H9 (cell line): ENCODE measurements around the gene DNLZ. TPM values are rescaled to one million over a fixed set of nuclear protein-coding genes. Genes with fewer than 3 reads are reported as not detected.

Source experiments
- DNase-seq: peaks from one replicate; pipeline ENCODE4 v3.0.0-alpha.2; 2017
- H2AFZ ChIP-seq: one replicate; pipeline ENCODE4 v1.6.1; 2013; ENCODE audit warnings: mild to moderate bottlenecking, low read length, control low read depth, moderate library complexity
- H2AK5ac ChIP-seq: 2 replicates; pipeline ENCODE4 v1.6.1; 2013; ENCODE audit warnings: low read length, control low read depth, mixed read lengths; ENCODE audit not compliant: insufficient read length
- H2BK120ac ChIP-seq: one replicate; pipeline ENCODE4 v1.6.1; 2013; ENCODE audit warnings: low read depth, mild to moderate bottlenecking, low read length, control low read depth, inconsistent platforms; ENCODE audit not compliant: poor library complexity, severe bottlenecking
- H2BK12ac ChIP-seq: 2 replicates; pipeline ENCODE4 v1.6.1; 2013; ENCODE audit warnings: low read length, control low read depth, mixed read lengths, low read depth; ENCODE audit not compliant: insufficient read length
- H2BK15ac ChIP-seq: 2 replicates; pipeline ENCODE4 v1.6.1; 2013; ENCODE audit warnings: low read depth, low read length, control low read depth
- H2BK20ac ChIP-seq: one replicate; pipeline ENCODE4 v1.6.1; 2013; ENCODE audit warnings: low read depth, mild to moderate bottlenecking, low read length, control low read depth, inconsistent platforms; ENCODE audit not compliant: poor library complexity, severe bottlenecking
- H2BK5ac ChIP-seq: 2 replicates; pipeline ENCODE4 v1.6.1; 2013; ENCODE audit warnings: low read length, control low read depth, mixed read lengths; ENCODE audit not compliant: insufficient read length
- H3K14ac ChIP-seq: 2 replicates; pipeline ENCODE4 v1.6.1; 2013; ENCODE audit warnings: low read length, control low read depth; ENCODE audit not compliant: insufficient read depth
- H3K18ac ChIP-seq: 2 replicates; pipeline ENCODE4 v1.6.1; 2013; ENCODE audit warnings: low read depth, mild to moderate bottlenecking, mixed read lengths, low read length, control low read depth; ENCODE audit not compliant: insufficient read length
- H3K23ac ChIP-seq: 2 replicates; pipeline ENCODE4 v1.6.1; 2013; ENCODE audit warnings: low read length, control low read depth, mixed read lengths, low read depth; ENCODE audit not compliant: insufficient read length
- H3K23me2 ChIP-seq: 2 replicates; pipeline ENCODE4 v1.6.1; 2013; ENCODE audit warnings: low read depth, mild to moderate bottlenecking, mixed read lengths, low read length, control low read depth; ENCODE audit not compliant: insufficient read length, poor library complexity, severe bottlenecking
- H3K27ac ChIP-seq: 2 replicates; pipeline ENCODE4 v1.5.1; 2013; ENCODE audit warnings: low read length, control low read depth, mixed read lengths, low read depth; ENCODE audit not compliant: insufficient read length
- H3K27me3 ChIP-seq: 2 replicates; pipeline ENCODE4 v1.6.1; 2013; ENCODE audit warnings: low read length, control low read depth, inconsistent platforms; ENCODE audit not compliant: insufficient read depth
- H3K4ac ChIP-seq: 2 replicates; pipeline ENCODE4 v1.6.1; 2013; ENCODE audit warnings: low read depth, mild to moderate bottlenecking, control low read depth, inconsistent platforms, low read length, moderate library complexity
- H3K4me1 ChIP-seq: 2 replicates; pipeline ENCODE4 v1.6.1; 2013; ENCODE audit warnings: low read length, control low read depth, inconsistent platforms; ENCODE audit not compliant: insufficient read depth
- H3K4me2 ChIP-seq: 2 replicates; pipeline ENCODE4 v1.6.1; 2013; ENCODE audit warnings: low read length, control low read depth, mixed read lengths; ENCODE audit not compliant: insufficient read length, insufficient read depth
- H3K56ac ChIP-seq: 2 replicates; pipeline ENCODE4 v1.6.1; 2013; ENCODE audit warnings: low read depth, mild to moderate bottlenecking, mixed read lengths, low read length, control low read depth; ENCODE audit not compliant: insufficient read length
- H3K79me1 ChIP-seq: 2 replicates; pipeline ENCODE4 v1.6.1; 2013; ENCODE audit warnings: low read depth, mild to moderate bottlenecking, moderate library complexity, low read length, control low read depth, inconsistent platforms; ENCODE audit not compliant: insufficient read depth, poor library complexity, severe bottlenecking
- H3K79me2 ChIP-seq: 2 replicates; pipeline ENCODE4 v1.6.1; 2013; ENCODE audit warnings: low read length, control low read depth, inconsistent platforms; ENCODE audit not compliant: insufficient read depth
- H3K9ac ChIP-seq: 2 replicates; pipeline ENCODE4 v1.6.1; 2013; ENCODE audit warnings: low read length, control low read depth, mixed read lengths; ENCODE audit not compliant: insufficient read length; ENCODE audit errors: extremely low read depth
- H3K9me3 ChIP-seq: one replicate; pipeline ENCODE4 v1.6.1; 2013; ENCODE audit warnings: low read depth, low read length, inconsistent platforms; ENCODE audit not compliant: control insufficient read depth
- H3T11ph ChIP-seq: one replicate; pipeline ENCODE4 v1.6.1; 2013; ENCODE audit warnings: mild to moderate bottlenecking, low read length, control low read depth, inconsistent platforms
- H4K20me1 ChIP-seq: one replicate; pipeline ENCODE4 v1.6.1; 2013; ENCODE audit not compliant: control insufficient read depth, insufficient read length, insufficient read depth
- H4K5ac ChIP-seq: 2 replicates; pipeline ENCODE4 v1.6.1; 2013; ENCODE audit warnings: low read depth, mild to moderate bottlenecking, mixed read lengths, low read length, control low read depth; ENCODE audit not compliant: insufficient read length
- H4K8ac ChIP-seq: replicated peaks from 2 replicates; pipeline ENCODE4 v1.6.1; 2013; ENCODE audit warnings: low read length, control low read depth, mixed read lengths, low read depth; ENCODE audit not compliant: insufficient read length
- H4K91ac ChIP-seq: 2 replicates; pipeline ENCODE4 v1.6.1; 2013; ENCODE audit warnings: low read depth, mild to moderate bottlenecking, moderate library complexity, mixed read lengths, low read length, control low read depth; ENCODE audit not compliant: insufficient read length
- H3K27ac Mint-ChIP-seq, 3 experiments: 2 replicates in 2 of 3; 3 replicates in 1 of 3; pipeline ENCODE4 v1.8.0; 2020 to 2021; ENCODE audit warnings: mixed read lengths in 3 of 3, mild to moderate bottlenecking in 1 of 3, moderate library complexity in 1 of 3
- H3K27me3 Mint-ChIP-seq: 2 replicates; pipeline ENCODE4 v1.8.0; 2021; ENCODE audit warnings: low read depth, mild to moderate bottlenecking, moderate library complexity, mixed read lengths
- H3K36me3 Mint-ChIP-seq, 3 experiments: 2 replicates in 2 of 3; 3 replicates in 1 of 3; pipeline ENCODE4 v1.8.0; 2020 to 2021; ENCODE audit warnings: low read depth in 3 of 3, mixed read lengths in 3 of 3; ENCODE audit not compliant: insufficient read depth in 1 of 3
- H3K4me1 Mint-ChIP-seq, 2 experiments: 2 replicates each; pipeline ENCODE4 v1.8.0; 2020; ENCODE audit warnings: mixed read lengths in 2 of 2
- H3K4me3 Mint-ChIP-seq, 2 experiments: 2 replicates in 1 of 2; 3 replicates in 1 of 2; pipeline ENCODE4 v1.8.0; 2020 to 2021; ENCODE audit warnings: mild to moderate bottlenecking in 2 of 2, mixed read lengths in 2 of 2, moderate library complexity in 1 of 2
- H3K9me3 Mint-ChIP-seq, 2 experiments: 2 replicates in 1 of 2; 3 replicates in 1 of 2; pipeline ENCODE4 v1.8.0; 2020; ENCODE audit warnings: mild to moderate bottlenecking in 2 of 2, mixed read lengths in 2 of 2, moderate library complexity in 1 of 2
- WGBS: extraction: QIAGEN DNeasy Blood & Tissue Kit; methylation state at CpG from one replicate; pipeline ENCODE4 v1.1.7; 2013; ENCODE audit warnings: missing lambda C conversion rate, low lambda C conversion rate, mixed read lengths; ENCODE audit not compliant: insufficient read length; ENCODE audit errors: extremely low coverage; 5-methylcytosine and 5-hydroxymethylcytosine counted together
- total RNA-seq: library from RNA; stranded (reverse); gene quantifications from 2 replicates; pipeline ENCODE4 v1.2.1, GENCODE V29; 2021
- TF ChIP-seq, protein P1 (sequence below): fragments of 200-600 bp; sonication (generic); conservative IDR thresholded peaks from 3 replicates; pipeline ENCODE4 v1.8.0; 2021; ENCODE audit warnings: antibody characterized with exemption, mild to moderate bottlenecking

The DNLZ gene
- total RNA-seq, 1 experiment from 2014 or later = 24.8 TPM

DNA sequence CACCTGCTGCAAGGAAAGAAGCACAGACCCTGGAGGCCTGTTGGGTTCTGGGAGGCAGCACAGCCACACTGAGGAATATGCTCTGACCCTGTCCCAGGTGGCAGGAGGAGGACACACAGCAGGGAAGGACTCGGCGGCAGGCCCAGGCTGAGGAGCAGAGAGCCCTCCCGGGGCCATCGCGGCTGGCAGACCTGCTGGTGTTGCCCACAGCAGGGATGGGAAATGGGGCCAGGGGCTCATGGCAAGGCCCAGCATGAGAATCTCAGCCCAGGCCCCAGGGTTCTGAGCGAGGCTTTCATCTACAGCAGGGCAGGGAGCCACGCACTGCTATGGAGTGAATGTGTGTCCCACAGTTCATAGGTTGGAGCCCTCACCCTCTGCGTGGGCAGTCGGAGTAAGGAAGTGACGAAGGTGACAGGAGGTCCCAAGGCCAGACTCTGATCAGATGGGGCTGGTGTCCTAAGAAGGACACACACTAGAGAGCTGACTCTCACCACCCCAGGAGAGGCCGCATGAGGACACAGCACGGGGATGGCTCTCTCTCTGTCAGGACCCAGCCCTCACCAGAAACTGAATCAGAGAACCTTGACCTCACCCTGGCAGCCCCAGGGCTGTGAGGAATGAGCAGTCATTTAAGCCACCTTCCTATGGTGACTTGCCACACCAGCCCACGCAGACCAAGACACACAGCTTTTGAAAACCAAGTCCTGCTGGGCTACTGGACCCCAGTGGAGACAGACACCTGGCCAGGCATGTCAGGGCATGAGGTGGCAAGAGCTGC, 46.5 kb downstream of the DNLZ start:
- peaks cover 5% of the 10 kb centered on the region for H3K27me3 Mint-ChIP-seq
- Histone ChIP-seq H3K56ac (no peak overlapping the region), H3K79me1 (no peaks in the 10 kb centered on the region), H3K27me3 (no peaks in the 10 kb centered on the region), H4K20me1 (no peaks in the 10 kb centered on the region), H2AK5ac (no peak overlapping the region), H4K91ac (no peak overlapping the region), H4K8ac (no peak overlapping the region), H2BK12ac (no peak overlapping the region), H2BK20ac (no peak overlapping the region), H3K18ac (no peak overlapping the region), H3K4me2 (no peak overlapping the region), H3K4me1 (no peaks in the 10 kb centered on the region), H3K4ac (no peak overlapping the region), H3K14ac (no peak overlapping the region), H2BK15ac (no peak overlapping the region), H3K23ac (no peak overlapping the region), H3K23me2 (no peaks in the 10 kb centered on the region), H4K5ac (no peak overlapping the region), H3K9me3 (no peaks in the 10 kb centered on the region), H2BK5ac (no peak overlapping the region), H3T11ph (no peak overlapping the region), H2AFZ (no peak overlapping the region), H2BK120ac (no peak overlapping the region), H3K9ac (no peak overlapping the region), H3K27ac (no peak overlapping the region), H3K79me2 (no peaks in the 10 kb centered on the region)
- DNase-seq = no peak
- no peak overlapping the region for H3K4me3 Mint-ChIP-seq
- no CpG with 5 or more reads among the region's 13 CpGs for WGBS
- no peak overlapping the region for H3K27ac Mint-ChIP-seq
- TF ChIP-seq, protein P1, sequence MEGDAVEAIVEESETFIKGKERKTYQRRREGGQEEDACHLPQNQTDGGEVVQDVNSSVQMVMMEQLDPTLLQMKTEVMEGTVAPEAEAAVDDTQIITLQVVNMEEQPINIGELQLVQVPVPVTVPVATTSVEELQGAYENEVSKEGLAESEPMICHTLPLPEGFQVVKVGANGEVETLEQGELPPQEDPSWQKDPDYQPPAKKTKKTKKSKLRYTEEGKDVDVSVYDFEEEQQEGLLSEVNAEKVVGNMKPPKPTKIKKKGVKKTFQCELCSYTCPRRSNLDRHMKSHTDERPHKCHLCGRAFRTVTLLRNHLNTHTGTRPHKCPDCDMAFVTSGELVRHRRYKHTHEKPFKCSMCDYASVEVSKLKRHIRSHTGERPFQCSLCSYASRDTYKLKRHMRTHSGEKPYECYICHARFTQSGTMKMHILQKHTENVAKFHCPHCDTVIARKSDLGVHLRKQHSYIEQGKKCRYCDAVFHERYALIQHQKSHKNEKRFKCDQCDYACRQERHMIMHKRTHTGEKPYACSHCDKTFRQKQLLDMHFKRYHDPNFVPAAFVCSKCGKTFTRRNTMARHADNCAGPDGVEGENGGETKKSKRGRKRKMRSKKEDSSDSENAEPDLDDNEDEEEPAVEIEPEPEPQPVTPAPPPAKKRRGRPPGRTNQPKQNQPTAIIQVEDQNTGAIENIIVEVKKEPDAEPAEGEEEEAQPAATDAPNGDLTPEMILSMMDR = no peak
- peaks cover 15 to 17% of the 10 kb centered on the region in 2 experiments for H3K9me3 Mint-ChIP-seq
- peaks cover 6 to 19% (median 7%) of the 10 kb centered on the region in 3 experiments; a peak in 6 of 7 replicates for H3K36me3 Mint-ChIP-seq
- H3K4me1 Mint-ChIP-seq = no peaks in the 10 kb centered on the region
